Urothelium cell line (cell line): ENCODE data around the gene POT1.
"Not testable (repeated sequence)": the region's sequence is repeated elsewhere in the genome, so short reads cannot be mapped to it uniquely, and the experiment has no call there.

Experiments
- DNase-seq: peaks from one replicate; pipeline ENCODE4 v3.0.0; 2011; ENCODE audit warnings: low spot score, mixed read lengths
- FAIRE-seq: peaks from 2 replicates; lab custom pipeline; 2011; peaks lifted over from hg19 to GRCh38; lab: Jason Lieb, UNC

Gene POT1

GRCh38 chr7:124929467-124930172 is at the start of gene POT1:
Gene POT1 (minus strand): TSS chr7:124929825. CDS start chr7:124897173, 32,652 bp downstream.
- FAIRE-seq (no peak), DNase-seq (peak; percentile 91)

GRCh38 chr7:124975131-124975530 is 45.5 kb upstream of the POT1 start:
- DNase-seq, FAIRE-seq: not testable (repeated sequence)

GRCh38 chr7:124965553-124965952 is 35.9 kb upstream of the POT1 start:
- no peak for FAIRE-seq

GRCh38 chr7:124959676-124960075 is 30.1 kb upstream of the POT1 start:
- DNase-seq = no peak
- no peak for FAIRE-seq

More at GRCh38 chr7:124965553-124965952, 35.9 kb upstream of the POT1 start:
- DNase-seq = no peak

- DNase-seq, FAIRE-seq: not testable (repeated sequence)
Observed at GRCh38 chr7:124957952-124958351, 28.3 kb upstream of the POT1 start.

- no peak for FAIRE-seq
- DNase-seq = no peak
Observed at GRCh38 chr7:124956160-124956559, 26.5 kb upstream of the POT1 start.

GRCh38 chr7:124954790-124955189 is 25.2 kb upstream of the POT1 start:
- no peak for FAIRE-seq

GRCh38 chr7:124945680-124946079 is 16.1 kb upstream of the POT1 start:
- no peak for FAIRE-seq
- DNase-seq = no peak

More at GRCh38 chr7:124954790-124955189, 25.2 kb upstream of the POT1 start:
- no peak for DNase-seq

GRCh38 chr7:124943472-124943871 is 13.8 kb upstream of the POT1 start:
- DNase-seq = no peak
- FAIRE-seq = no peak

GRCh38 chr7:124942399-124942798 is 12.8 kb upstream of the POT1 start:
- FAIRE-seq (no peak), DNase-seq (no peak)

- FAIRE-seq (no peak), DNase-seq (no peak)
Observed at GRCh38 chr7:124940306-124940705, 10.7 kb upstream of the POT1 start.

- FAIRE-seq (no peak), DNase-seq (no peak)
Observed at GRCh38 chr7:124938128-124938527, 8.5 kb upstream of the POT1 start.

- DNase-seq (no peak), FAIRE-seq (no peak)
Observed at GRCh38 chr7:124937076-124937475, 7.5 kb upstream of the POT1 start.

GRCh38 chr7:124934841-124935240 is 5.2 kb upstream of the POT1 start:
- DNase-seq (no peak), FAIRE-seq (no peak)

- FAIRE-seq = no peak
- DNase-seq = no peak
Observed at GRCh38 chr7:124930655-124931597, 1.3 kb upstream of the POT1 start.

- FAIRE-seq = no peak
Observed at GRCh38 chr7:124930173-124930623, 573 bp upstream of the POT1 start.

GRCh38 chr7:124924906-124925305 is 4.7 kb downstream of the POT1 start:
- DNase-seq = no peak
- FAIRE-seq = no peak

More at GRCh38 chr7:124930173-124930623, 573 bp upstream of the POT1 start:
- DNase-seq = no peak

GRCh38 chr7:124922200-124922599 is 7.4 kb downstream of the POT1 start:
- FAIRE-seq = no peak
- DNase-seq = no peak

- no peak for FAIRE-seq
- DNase-seq = no peak
Observed at GRCh38 chr7:124919841-124920240, 9.8 kb downstream of the POT1 start.

- DNase-seq = no peak
- no peak for FAIRE-seq
Observed at GRCh38 chr7:124918662-124919061, 11.0 kb downstream of the POT1 start.

- DNase-seq (no peak), FAIRE-seq (no peak)
Observed at GRCh38 chr7:124915242-124915641, 14.4 kb downstream of the POT1 start.

GRCh38 chr7:124914298-124914697 is 15.3 kb downstream of the POT1 start:
- DNase-seq = no peak
- no peak for FAIRE-seq
